Activated naive CD4-positive, alpha-beta T cell treated with anti-CD3 and anti-CD28 coated beads, Interleukin-2, amount 50 U/mL, for 24 hours (primary cell): ENCODE data around the gene TMEM175.

Experiments
- H3K27ac Mint-ChIP-seq: one replicate; pipeline ENCODE4 v1.8.0; 2021; ENCODE audit warnings: mild to moderate bottlenecking, mixed read lengths
- H3K27me3 Mint-ChIP-seq: one replicate; pipeline ENCODE4 v1.8.0; 2021; ENCODE audit warnings: mixed read lengths
- H3K36me3 Mint-ChIP-seq: one replicate; pipeline ENCODE4 v1.8.0; 2021; ENCODE audit warnings: mixed read lengths
- H3K4me1 Mint-ChIP-seq: one replicate; pipeline ENCODE4 v1.8.0; 2021; ENCODE audit warnings: mixed read lengths
- H3K4me3 Mint-ChIP-seq: one replicate; pipeline ENCODE4 v1.8.0; 2021; ENCODE audit warnings: mild to moderate bottlenecking, mixed read lengths
- H3K9me3 Mint-ChIP-seq: one replicate; pipeline ENCODE4 v1.8.0; 2021; ENCODE audit warnings: mixed read lengths

The TMEM175 gene

GRCh38 chr4:946517-947471 is 14.5 kb downstream of the TMEM175 start:
- Mint-ChIP-seq H3K36me3 (peaks cover 1% of the 10 kb centered on the region), H3K4me3 (no peak overlapping the region), H3K9me3 (no peaks in the 10 kb centered on the region), H3K27me3 (no peaks in the 10 kb centered on the region), H3K4me1 (peaks cover 13% of the 10 kb centered on the region), H3K27ac (no peak overlapping the region)

- no peaks in the 10 kb centered on the region for H3K27me3 Mint-ChIP-seq
- H3K36me3 Mint-ChIP-seq = peaks cover 1% of the 10 kb centered on the region
- no peaks in the 10 kb centered on the region for H3K9me3 Mint-ChIP-seq
- H3K27ac Mint-ChIP-seq = no peak overlapping the region
- H3K4me1 Mint-ChIP-seq = peaks cover 13% of the 10 kb centered on the region
- H3K4me3 Mint-ChIP-seq = no peak overlapping the region
Observed at GRCh38 chr4:947491-947971, 15.3 kb downstream of the TMEM175 start.

- Mint-ChIP-seq H3K27ac (no peak overlapping the region), H3K36me3 (no peaks in the 10 kb centered on the region), H3K9me3 (no peaks in the 10 kb centered on the region), H3K27me3 (no peaks in the 10 kb centered on the region), H3K4me3 (no peak overlapping the region), H3K4me1 (peaks cover 13% of the 10 kb centered on the region)
Observed at GRCh38 chr4:948101-948935, 16.1 kb downstream of the TMEM175 start.

GRCh38 chr4:948936-949300 is 16.7 kb downstream of the TMEM175 start:
- H3K4me3 Mint-ChIP-seq = no peak overlapping the region
- H3K36me3 Mint-ChIP-seq = no peaks in the 10 kb centered on the region
- peaks cover 13% of the 10 kb centered on the region for H3K4me1 Mint-ChIP-seq
- H3K9me3 Mint-ChIP-seq = no peaks in the 10 kb centered on the region
- H3K27ac Mint-ChIP-seq = no peak overlapping the region
- no peaks in the 10 kb centered on the region for H3K27me3 Mint-ChIP-seq

GRCh38 chr4:949656-950055 is 17.4 kb downstream of the TMEM175 start:
- peaks cover 13% of the 10 kb centered on the region for H3K4me1 Mint-ChIP-seq
- H3K36me3 Mint-ChIP-seq = peaks cover 3% of the 10 kb centered on the region
- H3K4me3 Mint-ChIP-seq = no peak overlapping the region
- H3K9me3 Mint-ChIP-seq = no peaks in the 10 kb centered on the region
- H3K27ac Mint-ChIP-seq = no peak overlapping the region
- no peaks in the 10 kb centered on the region for H3K27me3 Mint-ChIP-seq

- H3K4me1 Mint-ChIP-seq = peaks cover 8% of the 10 kb centered on the region
- no peak overlapping the region for H3K27ac Mint-ChIP-seq
- no peak overlapping the region for H3K4me3 Mint-ChIP-seq
- H3K36me3 Mint-ChIP-seq = peaks cover 4% of the 10 kb centered on the region
- no peaks in the 10 kb centered on the region for H3K9me3 Mint-ChIP-seq
- no peaks in the 10 kb centered on the region for H3K27me3 Mint-ChIP-seq
Observed at GRCh38 chr4:950136-951020, 18.1 kb downstream of the TMEM175 start.

GRCh38 chr4:951186-951585 is 18.9 kb downstream of the TMEM175 start:
- no peak overlapping the region for H3K27ac Mint-ChIP-seq
- H3K36me3 Mint-ChIP-seq = peaks cover 4% of the 10 kb centered on the region
- no peaks in the 10 kb centered on the region for H3K9me3 Mint-ChIP-seq
- H3K4me3 Mint-ChIP-seq = no peak overlapping the region
- peaks cover under 1% of the 10 kb centered on the region for H3K4me1 Mint-ChIP-seq
- H3K27me3 Mint-ChIP-seq = no peaks in the 10 kb centered on the region

- Mint-ChIP-seq H3K36me3 (peaks cover 4% of the 10 kb centered on the region), H3K4me3 (no peak overlapping the region), H3K27ac (no peak overlapping the region), H3K9me3 (no peaks in the 10 kb centered on the region), H3K27me3 (no peaks in the 10 kb centered on the region), H3K4me1 (no peaks in the 10 kb centered on the region)
Observed at GRCh38 chr4:951594-952468, 19.6 kb downstream of the TMEM175 start.

GRCh38 chr4:952881-953573 is 20.8 kb downstream of the TMEM175 start:
- Mint-ChIP-seq H3K27ac (no peak overlapping the region), H3K9me3 (no peaks in the 10 kb centered on the region), H3K4me3 (no peak overlapping the region), H3K27me3 (no peaks in the 10 kb centered on the region), H3K4me1 (no peaks in the 10 kb centered on the region), H3K36me3 (peaks cover 4% of the 10 kb centered on the region)

- Mint-ChIP-seq H3K4me3 (no peak overlapping the region), H3K9me3 (no peaks in the 10 kb centered on the region), H3K27ac (no peak overlapping the region)
Observed at GRCh38 chr4:953574-953915, 21.3 kb downstream of the TMEM175 start.

GRCh38 chr4:954211-955020 is 22.2 kb downstream of the TMEM175 start:
- no peak overlapping the region for H3K27ac Mint-ChIP-seq
- H3K4me1 Mint-ChIP-seq = no peaks in the 10 kb centered on the region
- H3K27me3 Mint-ChIP-seq = no peaks in the 10 kb centered on the region
- H3K9me3 Mint-ChIP-seq = no peaks in the 10 kb centered on the region
- peaks cover 4% of the 10 kb centered on the region for H3K36me3 Mint-ChIP-seq
- H3K4me3 Mint-ChIP-seq = no peak overlapping the region

More at GRCh38 chr4:953574-953915, 21.3 kb downstream of the TMEM175 start:
- Mint-ChIP-seq H3K27me3 (no peaks in the 10 kb centered on the region), H3K36me3 (peaks cover 4% of the 10 kb centered on the region), H3K4me1 (no peaks in the 10 kb centered on the region)

GRCh38 chr4:955161-955921 is 23.1 kb downstream of the TMEM175 start:
- Mint-ChIP-seq H3K27me3 (no peaks in the 10 kb centered on the region), H3K36me3 (peaks cover 4% of the 10 kb centered on the region), H3K27ac (no peak overlapping the region), H3K9me3 (no peaks in the 10 kb centered on the region), H3K4me1 (no peaks in the 10 kb centered on the region), H3K4me3 (no peak overlapping the region)

GRCh38 chr4:955931-956381 is 23.7 kb downstream of the TMEM175 start:
- peaks cover 4% of the 10 kb centered on the region for H3K36me3 Mint-ChIP-seq

More at GRCh38 chr4:955931-956381, 23.7 kb downstream of the TMEM175 start:
- no peak overlapping the region for H3K27ac Mint-ChIP-seq
- H3K4me1 Mint-ChIP-seq = no peaks in the 10 kb centered on the region
- no peaks in the 10 kb centered on the region for H3K27me3 Mint-ChIP-seq
- H3K4me3 Mint-ChIP-seq = no peak overlapping the region
- H3K9me3 Mint-ChIP-seq = no peaks in the 10 kb centered on the region
